ENCODE data around the gene C14orf119.
"Not testable (repeated sequence)": the region's sequence is repeated elsewhere in the genome, so short reads cannot be mapped to it uniquely, and the experiment has no call there.

C14orf119 gene

DNA sequence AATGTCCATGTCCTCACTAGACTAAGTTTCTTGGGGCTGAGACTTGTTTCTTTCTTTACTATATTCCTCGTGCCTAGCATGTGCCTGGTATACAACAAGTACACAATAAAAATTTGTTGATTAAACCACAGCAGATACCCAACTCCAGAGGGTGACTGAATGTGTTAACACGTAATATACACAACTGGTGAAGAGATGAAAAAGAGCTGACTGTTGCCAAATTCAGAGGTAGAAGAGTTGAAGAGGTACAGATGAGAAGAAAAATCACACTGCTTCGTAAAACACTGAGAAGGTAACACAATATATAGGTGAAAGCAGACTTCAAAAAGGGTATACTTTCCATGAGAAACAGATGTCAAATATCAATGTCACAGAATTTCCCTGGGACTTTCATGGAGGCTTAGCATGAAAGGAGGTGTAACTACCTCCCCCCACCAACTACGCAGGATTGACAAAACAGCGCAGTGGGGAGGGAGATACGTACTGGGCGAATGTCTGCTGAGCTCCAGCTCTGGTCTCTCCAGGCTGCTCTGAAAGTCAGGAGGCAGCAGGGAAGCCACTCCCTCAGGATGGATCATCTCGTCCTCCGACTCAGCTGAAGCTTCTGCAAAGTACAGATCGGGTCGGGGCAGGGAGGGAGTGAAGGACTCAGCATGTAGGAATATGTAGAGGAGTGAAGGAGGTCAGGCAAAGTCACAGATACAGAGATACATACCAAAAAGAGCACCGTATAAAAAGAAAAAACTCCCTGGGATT is 5.6 kb upstream of the C14orf119 start:
- no peak for DNase-seq (ENCODE audit: low read depth)

- no peak for DNase-seq (ENCODE audit: low read depth)
These were observed 5.1 kb upstream of the C14orf119 start for GRCh38 chr14:23090254-23090636.

GRCh38 chr14:23091294-23092225 is 3.7 kb upstream of the C14orf119 start:
- no peak for DNase-seq (ENCODE audit: low read depth)

DNA sequence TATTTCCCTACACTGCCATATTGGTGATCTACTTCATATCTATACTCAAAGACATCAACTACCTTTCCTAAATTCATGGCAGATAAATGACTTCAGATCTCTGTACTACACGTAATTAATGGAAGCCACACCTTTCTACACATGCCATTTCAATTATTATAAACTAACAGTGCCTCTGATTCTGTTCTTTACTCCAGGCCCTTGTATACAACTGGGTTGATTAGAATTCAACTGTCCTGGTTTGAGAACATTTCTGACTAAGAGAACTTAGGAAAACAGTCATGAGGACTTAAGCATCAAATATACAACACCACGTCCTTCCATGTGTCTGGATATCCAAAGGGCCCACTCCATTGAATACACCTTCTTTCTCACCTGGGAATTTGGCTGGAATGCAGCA is 2.2 kb upstream of the C14orf119 start:
- no peak for DNase-seq (ENCODE audit: low read depth)

DNA sequence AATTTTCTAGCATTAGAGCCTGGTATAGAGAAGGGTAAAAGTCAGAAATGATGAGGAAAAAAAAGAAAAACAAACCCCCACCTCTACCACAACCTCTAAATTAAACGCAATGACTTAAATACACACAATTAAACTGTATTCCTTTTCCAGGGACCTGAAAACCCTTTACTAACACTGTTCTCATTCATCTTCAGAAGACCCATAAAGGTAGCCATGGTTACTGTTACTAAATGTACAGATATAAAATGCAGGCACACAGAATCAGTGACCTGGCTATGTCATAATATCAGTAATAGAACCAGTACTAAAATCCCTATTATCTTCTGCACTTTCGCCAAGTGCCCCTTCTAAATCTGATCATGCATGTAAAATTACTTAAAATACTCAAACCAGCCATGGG is 1.8 kb upstream of the C14orf119 start:
- DNase-seq (ENCODE audit: low read depth) = no peak

GRCh38 chr14:23093991-23094665 is 1.2 kb upstream of the C14orf119 start:
- DNase-seq (ENCODE audit: low read depth) = no peak

GRCh38 chr14:23094666-23095195 is 574 bp upstream of the C14orf119 start, which contains the start of gene ACIN1:
Gene ACIN1, minus strand, starts transcription at chr14:23095136. Its CDS starts 24 bp downstream, at chr14:23095112.
- peak; percentile 60 for DNase-seq (ENCODE audit: low read depth)

- no peak for DNase-seq (ENCODE audit: low read depth)
These were observed 2.5 kb downstream of the C14orf119 start for GRCh38 chr14:23097786-23098185.

- DNase-seq (ENCODE audit: low read depth) = no peak
These were observed 4.0 kb downstream of the C14orf119 start for GRCh38 chr14:23099212-23099861.

- DNase-seq (ENCODE audit: low read depth) = no peak
These were observed 6.1 kb downstream of the C14orf119 start for GRCh38 chr14:23101213-23101970.

DNA sequence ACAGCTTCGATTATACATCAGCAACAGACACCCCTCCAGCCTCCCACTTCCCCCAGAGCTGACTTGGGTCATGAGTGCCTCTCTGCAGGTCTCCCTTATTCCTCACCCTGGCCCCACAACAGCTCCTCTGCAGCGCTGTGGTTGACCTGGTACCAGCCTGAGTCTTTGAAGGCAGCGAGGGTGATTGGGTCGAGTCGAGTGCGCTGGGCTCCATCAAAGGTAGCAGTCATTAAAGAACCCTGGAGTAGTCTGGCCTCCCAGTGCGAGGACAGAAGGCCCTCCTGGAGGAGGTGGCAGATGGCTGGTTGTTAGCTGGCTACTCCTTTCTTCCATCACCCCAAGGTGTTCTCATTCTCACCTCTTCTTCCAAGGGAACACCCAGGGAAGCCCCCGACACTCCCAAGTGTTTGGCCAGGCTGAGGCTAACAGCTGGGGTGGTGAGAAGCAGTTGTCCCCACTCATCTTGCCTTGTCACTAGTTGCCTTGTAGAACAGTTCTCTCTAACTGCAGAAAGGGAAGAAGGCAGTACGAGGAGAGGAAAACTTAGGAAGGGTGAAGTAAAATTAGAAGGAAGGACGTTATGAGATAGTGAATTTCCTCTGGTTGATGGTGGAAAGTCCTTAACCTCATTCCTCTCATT is 6.8 kb downstream of the C14orf119 start:
- DNase-seq (ENCODE audit: low read depth) = no peak

DNA sequence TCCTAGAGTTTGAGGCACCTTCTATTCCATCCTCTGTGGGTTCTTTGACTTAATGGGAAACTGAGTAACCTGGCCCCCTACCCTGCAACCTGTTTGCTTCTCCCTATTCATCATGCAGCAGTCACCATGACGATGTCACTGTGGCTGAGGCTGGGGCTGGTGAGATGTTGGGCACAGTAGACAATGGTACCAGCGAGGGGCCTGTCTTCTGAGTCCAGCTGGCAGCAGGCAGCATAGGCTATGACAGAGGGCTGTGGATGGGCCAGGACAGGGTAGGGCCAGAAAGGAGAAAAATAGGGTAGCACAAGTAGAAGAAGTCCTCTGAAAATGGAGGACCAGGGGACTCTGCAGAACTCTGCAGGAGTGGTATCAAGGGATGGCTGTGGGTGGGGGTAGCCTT is 7.5 kb downstream of the C14orf119 start:
- DNase-seq (ENCODE audit: low read depth) = no peak

DNA sequence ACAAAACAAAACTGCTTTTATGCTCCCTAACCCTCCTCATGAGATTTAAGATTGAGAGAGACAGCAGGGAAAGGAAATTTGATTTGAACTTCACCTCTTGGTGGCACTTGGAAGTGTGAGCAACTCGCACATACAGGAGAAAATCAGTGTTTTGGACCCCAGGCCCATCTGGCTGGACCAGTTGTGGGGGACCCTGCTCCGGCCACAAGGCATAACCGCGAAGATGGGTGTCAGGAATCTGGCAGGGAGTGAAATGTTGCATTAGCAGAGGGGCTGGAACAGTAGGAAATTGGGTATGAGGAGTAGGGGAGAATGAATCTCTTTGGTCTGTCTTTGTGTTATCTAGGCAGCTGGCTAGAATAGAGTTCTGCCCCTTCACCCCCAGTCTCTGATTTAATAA is 8.3 kb downstream of the C14orf119 start:
- DNase-seq (ENCODE audit: low read depth) = no peak

- DNase-seq (ENCODE audit: low read depth) = no peak
These were observed 8.8 kb downstream of the C14orf119 start for GRCh38 chr14:23104070-23104590.

DNA sequence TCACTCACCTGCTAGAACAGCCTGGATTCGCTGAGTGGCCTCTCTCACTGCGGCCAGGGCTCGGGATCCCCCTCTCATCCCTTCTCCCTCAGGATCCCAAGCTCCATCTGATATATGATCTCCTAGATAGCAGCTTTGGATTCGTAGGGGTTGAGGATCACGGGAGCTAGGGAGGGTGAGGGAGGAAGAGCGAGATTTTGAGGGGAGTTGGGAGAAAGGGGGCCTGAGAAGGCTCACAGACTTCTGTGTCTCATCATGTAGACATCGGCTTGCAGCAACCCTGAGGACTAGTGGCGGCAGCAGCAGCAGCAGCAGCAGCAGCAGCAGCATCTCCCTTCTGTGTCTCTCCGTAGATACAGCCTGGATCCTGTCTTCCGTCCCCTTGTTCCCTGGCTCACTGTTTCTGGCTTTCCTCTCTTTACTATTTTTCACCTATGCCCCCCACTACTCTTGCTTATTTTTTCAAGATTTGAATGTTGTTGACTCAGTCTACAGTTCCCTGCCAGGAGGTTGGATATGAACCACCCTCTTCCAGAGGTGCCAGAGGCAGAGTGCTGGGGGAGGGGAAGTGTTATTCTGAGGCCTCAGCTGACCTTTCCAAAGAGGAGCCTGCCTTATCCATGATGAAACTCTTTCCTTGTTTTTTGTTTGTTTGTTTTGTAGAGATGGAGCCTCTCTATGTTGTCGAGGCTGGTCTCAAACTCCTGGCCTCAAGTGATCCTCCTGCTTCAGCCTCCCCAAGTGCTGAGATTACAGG is 9.5 kb downstream of the C14orf119 start, which contains the start of gene CIROP:
TSS of gene CIROP (minus strand) at position 399 of the 757 bp plus-strand sequence. CDS start at position 330, 69 bp downstream.
- DNase-seq (ENCODE audit: low read depth) = no peak

DNA sequence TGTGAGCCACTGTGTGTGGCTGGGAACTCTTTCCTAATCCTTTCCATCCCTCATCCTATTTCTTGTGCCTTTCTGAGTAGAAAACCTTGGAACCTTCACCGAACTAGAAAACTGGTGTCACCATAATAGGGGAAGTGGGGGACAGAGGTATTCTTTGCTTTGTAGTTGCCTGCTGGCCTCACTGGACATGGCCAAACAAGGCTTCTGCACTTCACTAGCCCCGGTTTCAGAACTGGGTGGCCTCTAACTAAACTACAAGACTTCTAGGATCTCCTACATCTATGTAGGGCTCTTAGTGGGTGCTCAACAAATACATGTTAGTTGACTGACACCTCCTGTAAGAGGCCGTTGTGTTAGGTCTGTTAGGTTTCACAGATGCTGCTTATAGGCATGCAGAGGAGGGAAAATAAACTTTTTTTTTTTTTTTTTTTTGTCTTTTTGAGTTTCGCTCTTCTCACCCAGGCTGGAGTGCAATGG is 10.1 kb downstream of the C14orf119 start:
- no peak for DNase-seq (ENCODE audit: low read depth)

GRCh38 chr14:23106747-23107045 is 11.4 kb downstream of the C14orf119 start:
- DNase-seq (ENCODE audit: low read depth) = no peak

DNA sequence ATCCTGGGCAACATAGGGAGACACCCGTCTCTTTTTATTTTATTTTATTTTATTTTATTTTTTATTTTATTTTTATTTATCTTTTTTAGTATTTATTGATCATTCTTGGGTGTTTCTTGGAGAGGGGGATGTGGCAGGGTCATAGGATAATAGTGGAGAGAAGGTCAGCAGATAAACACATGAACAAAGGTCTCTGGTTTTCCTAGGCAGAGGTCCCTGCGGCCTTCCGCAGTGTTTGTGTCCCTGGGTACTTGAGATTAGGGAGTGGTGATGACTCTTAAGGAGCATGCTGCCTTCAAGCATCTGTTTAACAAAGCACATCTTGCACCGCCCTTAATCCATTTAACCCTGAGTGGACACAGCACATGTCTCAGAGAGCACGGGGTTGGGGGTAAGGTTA is 12.3 kb downstream of the C14orf119 start:
- not testable (repeated sequence) for DNase-seq (ENCODE audit: low read depth)

- not testable (repeated sequence) for DNase-seq (ENCODE audit: low read depth)
These were observed 12.9 kb downstream of the C14orf119 start for GRCh38 chr14:23108169-23108568.
